Measurements from ENCODE around the gene GCLC. TPM values are rescaled to one million over a fixed set of nuclear protein-coding genes. Genes with fewer than 3 reads are reported as not detected.

Gene GCLC
- total RNA-seq, 1 donor, result 36.3 TPM

DNA sequence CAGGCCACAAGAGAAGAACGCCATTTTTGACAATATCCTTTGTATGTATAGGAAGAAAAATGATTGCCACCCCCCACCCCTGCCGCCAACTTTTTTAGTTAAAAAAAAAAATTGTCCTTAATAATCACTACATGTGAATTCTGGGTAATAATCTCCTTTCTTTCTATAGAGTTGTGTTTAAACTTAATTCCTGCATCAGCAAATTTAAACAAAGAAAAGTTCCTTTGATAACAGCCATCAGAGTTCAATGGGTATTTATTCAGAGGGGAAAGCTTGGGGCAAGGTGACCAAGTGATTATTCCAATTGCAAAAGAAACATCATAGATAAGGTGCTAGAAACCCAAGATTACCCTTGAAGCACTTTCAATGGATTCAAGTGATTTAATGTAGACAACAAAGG, 47.0 kb downstream of the GCLC start:
- H3K4me3 ChIP-seq (ENCODE audit: low read depth, low read length), result no peak overlapping the region
- DNase-seq (ENCODE audit: low read depth), result no peak
- TF ChIP-seq, protein P1, sequence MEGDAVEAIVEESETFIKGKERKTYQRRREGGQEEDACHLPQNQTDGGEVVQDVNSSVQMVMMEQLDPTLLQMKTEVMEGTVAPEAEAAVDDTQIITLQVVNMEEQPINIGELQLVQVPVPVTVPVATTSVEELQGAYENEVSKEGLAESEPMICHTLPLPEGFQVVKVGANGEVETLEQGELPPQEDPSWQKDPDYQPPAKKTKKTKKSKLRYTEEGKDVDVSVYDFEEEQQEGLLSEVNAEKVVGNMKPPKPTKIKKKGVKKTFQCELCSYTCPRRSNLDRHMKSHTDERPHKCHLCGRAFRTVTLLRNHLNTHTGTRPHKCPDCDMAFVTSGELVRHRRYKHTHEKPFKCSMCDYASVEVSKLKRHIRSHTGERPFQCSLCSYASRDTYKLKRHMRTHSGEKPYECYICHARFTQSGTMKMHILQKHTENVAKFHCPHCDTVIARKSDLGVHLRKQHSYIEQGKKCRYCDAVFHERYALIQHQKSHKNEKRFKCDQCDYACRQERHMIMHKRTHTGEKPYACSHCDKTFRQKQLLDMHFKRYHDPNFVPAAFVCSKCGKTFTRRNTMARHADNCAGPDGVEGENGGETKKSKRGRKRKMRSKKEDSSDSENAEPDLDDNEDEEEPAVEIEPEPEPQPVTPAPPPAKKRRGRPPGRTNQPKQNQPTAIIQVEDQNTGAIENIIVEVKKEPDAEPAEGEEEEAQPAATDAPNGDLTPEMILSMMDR (IDR thresholded peaks at IDR 0.05; ENCODE audit: insufficient read depth, low read depth, low read length), result no peak

- no peak overlapping the region for H3K4me3 ChIP-seq (ENCODE audit: low read depth, low read length)
- TF ChIP-seq, protein P1 (IDR thresholded peaks at IDR 0.05; ENCODE audit: insufficient read depth, low read depth, low read length), result no peak
- DNase-seq (ENCODE audit: low read depth), result peak; percentile 91
These were observed 48.0 kb downstream of the GCLC start for GRCh38 chr6:53496797-53497375.

GRCh38 chr6:53495506-53496499, 49.1 kb downstream of the GCLC start:
- DNase-seq (ENCODE audit: low read depth), result peak; percentile 85
- TF ChIP-seq, protein P1 (IDR thresholded peaks at IDR 0.05; ENCODE audit: insufficient read depth, low read depth, low read length), result no peak
- H3K4me3 ChIP-seq (ENCODE audit: low read depth, low read length), result no peak overlapping the region

DNA sequence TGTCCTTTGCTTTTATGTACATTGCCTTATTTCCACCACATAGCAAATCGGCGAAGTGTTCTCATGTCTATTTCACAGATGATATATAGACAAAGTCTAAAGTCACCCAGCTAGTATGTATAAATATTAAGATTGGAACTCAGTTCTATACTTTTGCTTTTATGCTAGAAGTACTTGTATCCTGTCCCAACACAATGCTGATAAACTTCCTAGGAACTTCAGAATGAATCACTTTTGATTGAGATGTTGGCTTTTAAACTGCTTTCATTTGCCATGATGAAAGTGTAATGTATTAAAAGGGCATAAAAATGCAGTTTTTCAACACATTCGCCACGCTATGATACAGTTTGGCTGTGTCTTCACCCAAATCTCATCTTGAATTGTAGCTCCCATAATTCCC, 50.8 kb downstream of the GCLC start:
- no peak for DNase-seq (ENCODE audit: low read depth)
- TF ChIP-seq, protein P1 (IDR thresholded peaks at IDR 0.05; ENCODE audit: insufficient read depth, low read depth, low read length), result no peak
- H3K4me3 ChIP-seq (ENCODE audit: low read depth, low read length), result no peak overlapping the region

- TF ChIP-seq, protein P1 (IDR thresholded peaks at IDR 0.05; ENCODE audit: insufficient read depth, low read depth, low read length), result no peak
- H3K4me3 ChIP-seq (ENCODE audit: low read depth, low read length), result no peak overlapping the region
- no peak for DNase-seq (ENCODE audit: low read depth)
These were observed 51.3 kb downstream of the GCLC start for GRCh38 chr6:53493635-53494025.

DNA sequence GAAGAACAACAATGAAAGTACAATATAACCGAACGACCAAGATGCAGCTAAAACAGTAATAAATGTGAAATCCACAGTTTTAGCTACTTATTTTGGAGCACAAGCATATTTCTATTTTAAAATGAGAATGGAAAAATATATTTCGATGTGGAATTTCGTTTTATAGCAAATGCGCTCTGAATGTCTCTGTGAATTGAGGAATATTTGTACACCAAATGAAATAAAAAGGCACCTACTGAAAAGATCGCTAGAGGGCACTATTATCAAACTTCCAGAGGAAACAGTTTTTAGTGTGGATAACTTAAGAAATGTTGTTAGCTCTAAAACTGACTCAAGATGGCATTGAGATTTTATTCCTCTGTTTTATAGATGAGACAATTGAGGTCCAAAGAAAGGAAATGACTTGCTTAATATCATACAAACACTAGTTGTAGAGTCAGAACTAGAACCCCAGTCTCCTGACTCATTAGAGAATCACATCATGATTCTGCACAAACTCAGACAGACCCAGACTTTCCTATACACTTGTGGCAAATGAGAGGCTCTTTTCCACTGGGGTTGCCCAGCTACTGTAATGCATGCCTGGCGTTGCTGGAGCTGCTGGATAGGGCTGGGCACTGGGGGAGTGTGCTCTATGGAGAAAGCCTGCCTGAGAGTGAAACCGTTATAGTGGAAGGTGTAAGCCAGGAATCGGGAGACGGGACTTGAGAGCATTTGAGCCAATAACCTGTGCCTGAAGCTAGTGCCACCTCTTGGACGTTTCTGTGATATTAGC, 51.9 kb downstream of the GCLC start:
- TF ChIP-seq, protein P1 (IDR thresholded peaks at IDR 0.05; ENCODE audit: insufficient read depth, low read depth, low read length), result peak; percentile 68
- H3K4me3 ChIP-seq (ENCODE audit: low read depth, low read length), result no peak overlapping the region
- peak; percentile 66 for DNase-seq (ENCODE audit: low read depth)

Data from fibroblast of villous mesenchyme (primary cell).